Retinal pigment epithelial cell (primary cell): ENCODE data around the gene ABCE1.
"Not testable (repeated sequence)": the region's sequence is repeated elsewhere in the genome, so short reads cannot be mapped to it uniquely, and the experiment has no call there.

Experiments used
- DNase-seq: peaks from one replicate; pipeline ENCODE4 v3.0.0-alpha.2; 2010; ENCODE audit warnings: low read depth
- H3K4me3 ChIP-seq: 2 replicates; pipeline ENCODE4 v1.5.1; 2011; ENCODE audit warnings: mild to moderate bottlenecking, low read length, control low read depth, moderate library complexity
- CTCF ChIP-seq: conservative IDR thresholded peaks from 2 replicates; pipeline ENCODE4 v1.5.1; 2011; ENCODE audit warnings: low read depth, low read length, control low read depth, inconsistent platforms

ABCE1 gene

DNA sequence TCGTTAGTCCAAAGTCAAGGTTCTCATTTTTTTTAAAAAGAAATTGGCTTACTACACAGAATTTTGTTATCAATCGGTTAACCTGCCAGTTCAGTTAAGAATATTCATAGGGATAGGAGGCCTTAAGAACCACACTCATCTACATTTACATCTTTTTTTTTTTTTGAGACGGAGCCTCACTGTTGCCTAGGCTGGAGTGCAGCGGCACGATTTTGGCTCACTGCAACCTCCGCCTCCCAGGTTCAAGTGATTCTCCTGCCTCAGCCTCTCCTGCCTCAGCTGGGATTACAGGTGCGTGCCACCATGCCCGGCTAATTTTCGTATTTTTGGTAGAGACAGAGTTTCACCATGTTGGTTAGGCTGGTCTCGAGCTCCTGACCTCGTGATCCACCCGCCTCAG lies 33.7 kb downstream of the ABCE1 start:
- no peak for TF ChIP-seq CTCF
- no peak overlapping the region for H3K4me3 ChIP-seq
- DNase-seq = no peak

- DNase-seq = peak; percentile 4
- H3K4me3 ChIP-seq = no peak overlapping the region
- no peak for TF ChIP-seq CTCF
These were observed 34.5 kb downstream of the ABCE1 start for GRCh38 chr4:145132511-145133098.

DNA sequence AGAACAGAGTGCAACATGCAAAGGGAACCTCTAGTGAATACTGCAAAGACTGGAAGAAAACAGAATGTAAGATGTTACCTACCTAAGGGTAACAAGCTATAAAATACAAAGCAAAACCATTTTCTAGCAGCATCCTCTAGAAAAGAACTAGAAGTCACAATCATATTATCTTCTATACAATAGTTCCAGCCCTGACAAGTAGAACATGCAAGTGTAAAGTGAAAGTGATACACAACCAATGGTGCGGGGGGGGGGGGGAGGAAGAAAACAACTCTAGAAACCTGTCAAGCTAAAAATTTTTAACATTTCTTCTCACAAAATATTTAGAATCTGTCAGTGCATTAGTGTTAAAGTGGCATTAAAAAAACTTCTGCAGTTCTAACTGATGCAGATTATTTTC lies 38.1 kb downstream of the ABCE1 start:
- not testable (repeated sequence) for H3K4me3 ChIP-seq, DNase-seq

DNA sequence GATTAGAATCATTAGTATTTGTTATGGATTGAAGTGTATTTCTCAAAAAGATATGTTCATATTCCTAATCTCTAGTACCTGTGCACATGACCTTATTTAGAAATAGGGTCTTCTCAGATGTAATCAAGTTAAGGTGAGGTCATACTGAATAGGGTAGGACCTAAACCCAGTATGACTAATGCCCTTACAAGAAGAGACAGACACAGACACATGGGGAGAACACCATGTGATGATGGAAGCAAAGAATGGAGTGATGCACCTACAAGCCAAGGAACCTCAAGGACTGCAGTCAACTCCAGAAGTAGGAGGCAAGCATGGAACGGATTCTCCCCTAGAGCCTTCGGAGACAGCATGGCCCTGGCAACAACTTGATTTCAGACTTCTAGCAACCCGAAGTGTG lies 50.9 kb downstream of the ABCE1 start:
- no peak overlapping the region for H3K4me3 ChIP-seq

GRCh38 chr4:145153181-145153903 lies 55.2 kb downstream of the ABCE1 start:
- no peak overlapping the region for H3K4me3 ChIP-seq
- no peak for TF ChIP-seq CTCF
- no peak for DNase-seq

More for the DNA sequence above, 50.9 kb downstream of the ABCE1 start:
- DNase-seq = no peak
- no peak for TF ChIP-seq CTCF

GRCh38 chr4:145153904-145154298 lies 55.8 kb downstream of the ABCE1 start:
- no peak overlapping the region for H3K4me3 ChIP-seq
- no peak for DNase-seq
- no peak for TF ChIP-seq CTCF

GRCh38 chr4:145154573-145154972 lies 56.5 kb downstream of the ABCE1 start:
- H3K4me3 ChIP-seq = no peak overlapping the region
- no peak for DNase-seq
- peak; percentile 70 for TF ChIP-seq CTCF
